Prostate gland (tissue), 2 donors: Measurements from ENCODE around the gene AMOTL1. TPM values are rescaled to one million over a fixed set of nuclear protein-coding genes. Genes with fewer than 3 reads are reported as not detected.
"Not testable (repeated sequence)": the region's sequence is repeated elsewhere in the genome, so short reads cannot be mapped to it uniquely, and the experiment has no call there.

Experiments
- DNase-seq: peaks from one replicate; pipeline ENCODE4 v3.0.0-alpha.2; 2019; ENCODE audit warnings: low spot score
- H3K27ac ChIP-seq, 2 donors: fragments of 200-600 bp; sonication (generic); 2 replicates each; pipeline ENCODE4 v1.5.1; 2017 to 2019
- H3K27me3 ChIP-seq: fragments of 200-600 bp; sonication (generic); replicated peaks from 2 replicates; pipeline ENCODE4 v1.5.1; 2019; ENCODE audit not compliant: insufficient read depth
- H3K36me3 ChIP-seq, 2 donors: fragments of 200-600 bp; sonication (generic); 1 replicate in 1 of 2; 2 replicates in 1 of 2; pipeline versions ENCODE4 v1.5.1 to v1.8.1; 2017 to 2019
- H3K4me1 ChIP-seq: fragments of 200-600 bp; sonication (generic); replicated peaks from 2 replicates; pipeline ENCODE4 v1.5.1; 2019
- H3K4me3 ChIP-seq, 2 donors: fragments of 200-600 bp; sonication (generic); 2 replicates each; pipeline ENCODE4 v1.5.1; 2017 to 2019
- H3K9me3 ChIP-seq: fragments of 200-600 bp; sonication (generic); 2 replicates; pipeline ENCODE4 v1.5.1; 2017
- CTCF ChIP-seq, 4 experiments: fragments of 200-600 bp in 2 of 4; fragments of 450-650 bp in 2 of 4; sonication (generic) in 2 of 4; IDR thresholded peaks; 1 replicate in 3 of 4; 2 replicates in 1 of 4; pipeline ENCODE4 v1.5.1; 2016 to 2019; ENCODE audit warnings: antibody characterized with exemption in 4 of 4, mild to moderate bottlenecking in 2 of 4, moderate library complexity in 2 of 4
- POLR2A ChIP-seq: fragments of 450-650 bp; IDR thresholded peaks from one replicate; pipeline ENCODE4 v1.6.1; 2016; ENCODE audit warnings: antibody characterized with exemption, mild to moderate bottlenecking
- POLR2AphosphoS5 ChIP-seq: sonication (generic); formaldehyde crosslinking; IDR thresholded peaks from one replicate; pipeline ENCODE4 v1.6.1; 2017; ENCODE audit warnings: antibody characterized with exemption
- WGBS: methylation state at CpG from one replicate; pipeline ENCODE4 v1.1.5; 2018; 5-methylcytosine and 5-hydroxymethylcytosine counted together
- intact Hi-C: fragments of 100-400 bp; cut with DNase I; formaldehyde crosslinking; loops from one replicate; pipeline ENCODE4 v1.14.2; 2022
- total RNA-seq, 2 donors: library from RNA; depleted of rRNA; stranded (reverse); fragments of >200 nt; gene quantifications; one replicate each; pipeline ENCODE4 v1.1.0, GENCODE V29; 2016

AMOTL1 gene
- total RNA-seq, 2 donors from 2014 or later, result 49.2 to 67.2 TPM

- H3K27ac ChIP-seq, result no peak overlapping the region
- H3K4me3 ChIP-seq, result no peak overlapping the region
- DNase-seq, result no peak
- intact Hi-C loops, result no loop called here
- no peaks in the 10 kb centered on the region for H3K36me3 ChIP-seq
- H3K27me3 ChIP-seq, result no peaks in the 10 kb centered on the region
- peaks cover 11% of the 10 kb centered on the region for H3K4me1 ChIP-seq
- 29% methylated on average over 4 of the region's 4 CpGs for WGBS
- H3K9me3 ChIP-seq, result no peaks in the 10 kb centered on the region
- no peak for TF ChIP-seq CTCF (IDR thresholded peaks at IDR 0.05)
- no peak for TF ChIP-seq POLR2AphosphoS5
- no peak for TF ChIP-seq POLR2A
Observed at GRCh38 chr11:94804874-94805273, 36.7 kb downstream of the AMOTL1 start.

- H3K27me3 ChIP-seq, result no peaks in the 10 kb centered on the region
- intact Hi-C loops, result no loop called here
- 18% methylated on average over 1 of the region's 1 CpG for WGBS
- no peak overlapping the region for H3K4me3 ChIP-seq
- no peak for TF ChIP-seq POLR2A
- no peak for TF ChIP-seq CTCF (IDR thresholded peaks at IDR 0.05)
- TF ChIP-seq POLR2AphosphoS5, result no peak
- no peak for DNase-seq
- H3K27ac ChIP-seq, result no peak overlapping the region
- no peaks in the 10 kb centered on the region for H3K36me3 ChIP-seq
- peaks cover 2% of the 10 kb centered on the region for H3K4me1 ChIP-seq
- no peaks in the 10 kb centered on the region for H3K9me3 ChIP-seq
Observed at GRCh38 chr11:94806014-94806413, 37.9 kb downstream of the AMOTL1 start.

GRCh38 chr11:94806419-94806818 is 38.3 kb downstream of the AMOTL1 start:
- no peak overlapping the region for H3K4me3 ChIP-seq
- no peaks in the 10 kb centered on the region for H3K27me3 ChIP-seq
- intact Hi-C loops, result no loop called here
- no peaks in the 10 kb centered on the region for H3K4me1 ChIP-seq
- no peaks in the 10 kb centered on the region for H3K9me3 ChIP-seq
- TF ChIP-seq CTCF (IDR thresholded peaks at IDR 0.05), result no peak
- no peak for TF ChIP-seq POLR2A
- no peak for TF ChIP-seq POLR2AphosphoS5
- no peak for DNase-seq
- no peaks in the 10 kb centered on the region for H3K36me3 ChIP-seq
- 55% methylated on average over 4 of the region's 4 CpGs for WGBS
- H3K27ac ChIP-seq, result no peak overlapping the region

- Histone ChIP-seq H3K9me3 (no peaks in the 10 kb centered on the region), H3K4me3 (no peak overlapping the region), H3K27ac (no peak overlapping the region), H3K36me3 (no peaks in the 10 kb centered on the region), H3K4me1 (peaks cover 2% of the 10 kb centered on the region), H3K27me3 (no peaks in the 10 kb centered on the region)
- DNase-seq, result no peak
- TF ChIP-seq CTCF (IDR thresholded peaks at IDR 0.05), result no peak
- TF ChIP-seq POLR2AphosphoS5, result no peak
- TF ChIP-seq POLR2A, result no peak
- intact Hi-C loops, result no loop called here
- WGBS, result 90% methylated on average over 5 of the region's 5 CpGs
Observed at GRCh38 chr11:94809251-94809650, 41.1 kb downstream of the AMOTL1 start.

GRCh38 chr11:94812724-94813720 is 44.9 kb downstream of the AMOTL1 start:
- H3K9me3 ChIP-seq, H3K27ac ChIP-seq: not testable (repeated sequence)
- 93% methylated on average over 9 of the region's 9 CpGs for WGBS

More at GRCh38 chr11:94812724-94813720, 44.9 kb downstream of the AMOTL1 start:
- H3K36me3 ChIP-seq, H3K4me3 ChIP-seq, H3K27me3 ChIP-seq, DNase-seq, intact Hi-C loops, H3K4me1 ChIP-seq: not testable (repeated sequence)
